ENCODE results near the gene SEC22B.
"Not testable (repeated sequence)": the region's sequence is repeated elsewhere in the genome, so short reads cannot be mapped to it uniquely, and the experiment has no call there.

Gene SEC22B

GRCh38 chr1:120176092-120176855 lies at the start of gene SEC22B:
TSS of gene SEC22B (minus strand) at chr1:120176520. CDS start at chr1:120176381, 139 bp downstream.
- DNase-seq = peak; percentile 93 to 94

GRCh38 chr1:120217933-120218332 lies 41.6 kb upstream of the SEC22B start:
- not testable (repeated sequence) for DNase-seq

GRCh38 chr1:120217175-120217929 lies 41.0 kb upstream of the SEC22B start:
- DNase-seq = not testable (repeated sequence)

GRCh38 chr1:120213606-120214005 lies 37.3 kb upstream of the SEC22B start:
- not testable (repeated sequence) for DNase-seq

GRCh38 chr1:120210754-120211153 lies 34.4 kb upstream of the SEC22B start:
- DNase-seq = not testable (repeated sequence)

- not testable (repeated sequence) for DNase-seq
Observed at GRCh38 chr1:120196863-120197775, 20.8 kb upstream of the SEC22B start.

GRCh38 chr1:120188626-120189025 lies 12.3 kb upstream of the SEC22B start:
- not testable (repeated sequence) for DNase-seq

- DNase-seq = not testable (repeated sequence)
Observed at GRCh38 chr1:120182176-120182707, 5.9 kb upstream of the SEC22B start.

- not testable (repeated sequence) for DNase-seq
Observed at GRCh38 chr1:120179811-120180690, 3.7 kb upstream of the SEC22B start.

- no peak for DNase-seq
Observed at GRCh38 chr1:120178799-120179756, 2.8 kb upstream of the SEC22B start.

GRCh38 chr1:120178058-120178457 lies 1.7 kb upstream of the SEC22B start:
- DNase-seq = not testable (repeated sequence)

- DNase-seq = peak in 1 of 2 experiments; percentile 3
Observed at GRCh38 chr1:120175688-120176087, 632 bp downstream of the SEC22B start.

GRCh38 chr1:120164761-120165160 lies 11.6 kb downstream of the SEC22B start:
- not testable (repeated sequence) for DNase-seq

GRCh38 chr1:120162015-120162414 lies 14.3 kb downstream of the SEC22B start:
- not testable (repeated sequence) for DNase-seq

- not testable (repeated sequence) for DNase-seq
Observed at GRCh38 chr1:120158495-120158894, 17.8 kb downstream of the SEC22B start.

GRCh38 chr1:120158086-120158485 lies 18.2 kb downstream of the SEC22B start:
- not testable (repeated sequence) for DNase-seq

- not testable (repeated sequence) for DNase-seq
Observed at GRCh38 chr1:120150138-120150822, 26.0 kb downstream of the SEC22B start.

GRCh38 chr1:120149420-120150059 lies 26.8 kb downstream of the SEC22B start:
- DNase-seq = not testable (repeated sequence)

GRCh38 chr1:120145806-120146205 lies 30.5 kb downstream of the SEC22B start:
- not testable (repeated sequence) for DNase-seq
